ENCODE data around the gene SDC3. TPM values are rescaled to one million over a fixed set of nuclear protein-coding genes. Genes with fewer than 3 reads are reported as not detected.

Gene SDC3
- total RNA-seq, 1 experiment from 2014 or later: 33.7 TPM

DNA sequence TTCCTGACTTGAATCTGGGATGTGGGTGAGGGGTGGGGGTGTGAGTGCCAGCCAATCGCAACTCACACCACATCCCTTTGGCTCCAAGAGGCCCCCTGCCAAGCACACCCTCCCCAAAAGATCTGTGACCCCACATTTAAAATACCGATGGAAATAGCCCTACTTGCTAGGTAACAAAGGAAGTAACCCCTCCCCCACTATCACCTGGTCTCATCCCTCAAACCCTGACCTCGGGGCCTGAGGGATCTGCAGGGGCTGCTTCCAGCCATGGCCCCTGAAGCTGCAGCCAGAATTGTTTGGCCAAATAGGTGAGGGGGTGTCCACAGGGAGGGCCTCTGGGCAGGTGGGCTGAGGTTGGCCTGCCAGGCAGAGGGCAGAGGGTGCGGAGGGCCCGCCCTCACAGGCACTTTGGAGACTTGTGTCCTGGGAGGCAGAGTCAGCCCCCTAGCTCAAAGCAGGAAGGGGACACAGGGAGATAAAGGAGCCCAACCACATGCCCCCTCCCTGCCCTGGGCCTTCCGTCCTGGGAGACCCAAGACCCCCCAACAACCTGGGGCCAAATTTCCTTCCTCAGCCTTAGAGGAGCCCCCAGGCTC is 37.2 kb downstream of the SDC3 start:
- Histone ChIP-seq H3K79me2 (ENCODE audit: low read depth) (no peaks in the 10 kb centered on the region), H3K9me3 (ENCODE audit: insufficient read depth, low read depth) (no peaks in the 10 kb centered on the region), H3K27ac (no peak overlapping the region), H4K20me1 (ENCODE audit: insufficient read depth) (no peaks in the 10 kb centered on the region), H2AFZ (no peak overlapping the region), H3K4me1 (replicated peaks; ENCODE audit: insufficient read depth) (no peaks in the 10 kb centered on the region), H3K4me3 (no peak overlapping the region), H3K27me3 (ENCODE audit: insufficient read depth, low read depth) (no peaks in the 10 kb centered on the region), H3K36me3 (ENCODE audit: low read depth) (no peaks in the 10 kb centered on the region), H3K9me2 (ENCODE audit: insufficient read depth) (no peaks in the 10 kb centered on the region), H3K4me2 (no peak overlapping the region), H3F3A (ENCODE audit: insufficient read depth, low read depth) (no peaks in the 10 kb centered on the region)
- ChIA-PET POLR2A (ENCODE audit: unreplicated experiment) (interaction anchor here (0.5 kb wide), 1 partner anchor 1722 kb away, joined by 4 read pairs; no protein-coding TSS in a partner anchor), CTCF (no interaction called here)
- intact Hi-C loops (cut with micrococcal nuclease; ENCODE audit: unreplicated experiment): no loop called here
- DNase-seq: no peak
- no peak for TF ChIP-seq EZH2 (IDR thresholded peaks at IDR 0.05; ENCODE audit: low read depth)
- BruUV-seq (replicated peaks): no TSS peak

DNA sequence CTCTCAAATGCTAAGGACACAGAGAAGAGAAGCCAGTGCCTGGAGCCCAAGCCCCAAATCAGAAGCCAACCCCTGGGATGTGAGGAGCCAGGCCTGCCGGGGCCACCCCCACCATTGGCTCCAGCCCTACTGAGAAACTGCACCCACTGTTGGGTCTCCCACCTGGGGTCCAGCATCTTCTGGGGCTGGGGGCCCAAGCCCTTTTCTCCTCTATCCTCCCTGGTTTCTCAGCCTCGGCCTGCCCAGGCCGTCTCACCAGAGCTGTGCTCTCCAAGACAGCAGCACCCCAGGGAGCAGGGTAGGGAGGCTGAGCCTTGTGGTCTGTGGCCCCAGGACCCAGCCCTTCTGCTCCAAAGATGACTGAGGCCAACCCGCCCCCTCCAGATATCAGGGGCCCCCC is 37.9 kb downstream of the SDC3 start:
- no peak for TF ChIP-seq EZH2 (IDR thresholded peaks at IDR 0.05; ENCODE audit: low read depth)
- TF ChIP-seq, protein P1, sequence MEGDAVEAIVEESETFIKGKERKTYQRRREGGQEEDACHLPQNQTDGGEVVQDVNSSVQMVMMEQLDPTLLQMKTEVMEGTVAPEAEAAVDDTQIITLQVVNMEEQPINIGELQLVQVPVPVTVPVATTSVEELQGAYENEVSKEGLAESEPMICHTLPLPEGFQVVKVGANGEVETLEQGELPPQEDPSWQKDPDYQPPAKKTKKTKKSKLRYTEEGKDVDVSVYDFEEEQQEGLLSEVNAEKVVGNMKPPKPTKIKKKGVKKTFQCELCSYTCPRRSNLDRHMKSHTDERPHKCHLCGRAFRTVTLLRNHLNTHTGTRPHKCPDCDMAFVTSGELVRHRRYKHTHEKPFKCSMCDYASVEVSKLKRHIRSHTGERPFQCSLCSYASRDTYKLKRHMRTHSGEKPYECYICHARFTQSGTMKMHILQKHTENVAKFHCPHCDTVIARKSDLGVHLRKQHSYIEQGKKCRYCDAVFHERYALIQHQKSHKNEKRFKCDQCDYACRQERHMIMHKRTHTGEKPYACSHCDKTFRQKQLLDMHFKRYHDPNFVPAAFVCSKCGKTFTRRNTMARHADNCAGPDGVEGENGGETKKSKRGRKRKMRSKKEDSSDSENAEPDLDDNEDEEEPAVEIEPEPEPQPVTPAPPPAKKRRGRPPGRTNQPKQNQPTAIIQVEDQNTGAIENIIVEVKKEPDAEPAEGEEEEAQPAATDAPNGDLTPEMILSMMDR (conservative IDR thresholded peaks at IDR 0.05): no peak
- H3F3A ChIP-seq (ENCODE audit: insufficient read depth, low read depth): no peaks in the 10 kb centered on the region
- no peaks in the 10 kb centered on the region for H3K9me3 ChIP-seq (ENCODE audit: insufficient read depth, low read depth)

DNA sequence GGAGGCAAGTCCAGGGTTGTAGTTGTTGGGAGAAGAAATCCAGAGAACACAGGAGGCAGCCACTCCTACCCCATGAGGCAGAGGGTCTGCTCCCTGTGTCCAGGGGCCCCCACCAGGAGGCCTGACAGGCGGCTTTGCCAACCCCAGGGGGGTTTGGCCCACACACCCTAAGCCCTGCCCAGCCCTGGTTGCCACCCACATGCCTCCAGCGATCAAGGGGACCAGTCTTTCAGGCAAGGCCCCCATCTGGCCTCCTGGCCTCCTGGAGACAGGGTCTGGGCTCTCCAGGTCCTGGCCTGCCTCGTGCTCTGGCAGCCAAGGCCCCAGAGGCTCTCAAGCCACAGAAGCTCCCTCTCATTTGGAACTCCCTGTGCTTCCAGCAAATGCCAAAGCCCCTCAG is 38.5 kb downstream of the SDC3 start:
- ChIA-PET CTCF (no interaction called here), POLR2A (ENCODE audit: unreplicated experiment) (no interaction called here)
- H3K79me2 ChIP-seq (ENCODE audit: low read depth): no peaks in the 10 kb centered on the region
- no peak overlapping the region for H3K4me2 ChIP-seq
- H4K20me1 ChIP-seq (ENCODE audit: insufficient read depth): no peaks in the 10 kb centered on the region
- H3K4me3 ChIP-seq: no peak overlapping the region
- H3K27me3 ChIP-seq (ENCODE audit: insufficient read depth, low read depth): no peaks in the 10 kb centered on the region
- H2AFZ ChIP-seq: no peak overlapping the region
- no peaks in the 10 kb centered on the region for H3K4me1 ChIP-seq (replicated peaks; ENCODE audit: insufficient read depth)
- no peaks in the 10 kb centered on the region for H3K36me3 ChIP-seq (ENCODE audit: low read depth)
- TF ChIP-seq EZH2 (IDR thresholded peaks at IDR 0.05; ENCODE audit: low read depth): no peak
- TF ChIP-seq, protein P1 (conservative IDR thresholded peaks at IDR 0.05): no peak
- no peaks in the 10 kb centered on the region for H3F3A ChIP-seq (ENCODE audit: insufficient read depth, low read depth)
- no peak for DNase-seq
- BruUV-seq (replicated peaks): no TSS peak
- H3K9me3 ChIP-seq (ENCODE audit: insufficient read depth, low read depth): no peaks in the 10 kb centered on the region
- no peaks in the 10 kb centered on the region for H3K9me2 ChIP-seq (ENCODE audit: insufficient read depth)
- H3K27ac ChIP-seq: no peak overlapping the region
- intact Hi-C loops (cut with micrococcal nuclease; ENCODE audit: unreplicated experiment): no loop called here

More for the DNA sequence above, 37.9 kb downstream of the SDC3 start:
- no peak overlapping the region for H3K27ac ChIP-seq
- no peak for DNase-seq
- no TSS peak for BruUV-seq (replicated peaks)
- H3K4me2 ChIP-seq: no peak overlapping the region
- intact Hi-C loops (cut with micrococcal nuclease; ENCODE audit: unreplicated experiment): no loop called here
- H4K20me1 ChIP-seq (ENCODE audit: insufficient read depth): no peaks in the 10 kb centered on the region
- ChIA-PET POLR2A (ENCODE audit: unreplicated experiment) (no interaction called here), CTCF (no interaction called here)
- no peaks in the 10 kb centered on the region for H3K79me2 ChIP-seq (ENCODE audit: low read depth)
- no peak overlapping the region for H3K4me3 ChIP-seq
- no peaks in the 10 kb centered on the region for H3K4me1 ChIP-seq (replicated peaks; ENCODE audit: insufficient read depth)
- no peaks in the 10 kb centered on the region for H3K36me3 ChIP-seq (ENCODE audit: low read depth)
- H3K27me3 ChIP-seq (ENCODE audit: insufficient read depth, low read depth): no peaks in the 10 kb centered on the region
- no peaks in the 10 kb centered on the region for H3K9me2 ChIP-seq (ENCODE audit: insufficient read depth)
- H2AFZ ChIP-seq: no peak overlapping the region

Data from PC-9 (cell line).